ENCODE results near the gene TNFRSF25.

- TF ChIP-seq SMC3 (IDR thresholded peaks at IDR 0.05) = no peak
- TF ChIP-seq CTCF (IDR thresholded peaks at IDR 0.05) = no peak
- TF ChIP-seq CHD4 (IDR thresholded peaks at IDR 0.05; ENCODE audit: borderline replicate concordance) = no peak
- no peak for TF ChIP-seq ESRRA (IDR thresholded peaks at IDR 0.05; ENCODE audit: borderline replicate concordance, low read length)
- no peak for TF ChIP-seq RFX5 (IDR thresholded peaks at IDR 0.05)
- TF ChIP-seq HDAC2 (IDR thresholded peaks at IDR 0.05) = no peak
- no peak for TF ChIP-seq MAZ (IDR thresholded peaks at IDR 0.05; ENCODE audit: borderline replicate concordance, low read depth, low read length)
These were observed 5.5 kb downstream of the TNFRSF25 start for GRCh38 chr1:6460301-6461050.
